Right cardiac atrium (tissue), 5 donors: ENCODE results near the gene MACROD1. TPM values are rescaled to one million over a fixed set of nuclear protein-coding genes. Genes with fewer than 3 reads are reported as not detected.
A peak's percentile ranks its signal among the peaks of the same experiment; 100 is the strongest.
"Not testable (repeated sequence)": the region's sequence is repeated elsewhere in the genome, so short reads cannot be mapped to it uniquely, and the experiment has no call there.

Experiments
- ATAC-seq, 2 donors: fragments of 200-7000 bp; cut with Tn5 transposase; one replicate each; pipeline versions ENCODE4 v1.8.0 to v1.9.1; 2020; ENCODE audit warnings: moderate library complexity in 2 of 2, mild to moderate bottlenecking in 1 of 2
- DNase-seq, 3 donors: peaks; one replicate each; pipeline ENCODE4 v3.0.0-alpha.2; 2020
- H3K27ac ChIP-seq: one replicate; pipeline ENCODE4 v1.5.1; 2013; ENCODE audit warnings: mild to moderate bottlenecking, low read length, control low read depth, moderate library complexity
- H3K27me3 ChIP-seq: one replicate; pipeline ENCODE4 v1.6.1; 2013; ENCODE audit not compliant: control insufficient read depth, insufficient read depth
- H3K4me1 ChIP-seq: one replicate; pipeline ENCODE4 v1.6.1; 2013; ENCODE audit warnings: low read length; ENCODE audit not compliant: control insufficient read depth, insufficient read depth
- H3K4me3 ChIP-seq: one replicate; pipeline ENCODE4 v1.5.1; 2013; ENCODE audit warnings: low read length, control low read depth
- H3K9me3 ChIP-seq: one replicate; pipeline ENCODE4 v1.6.1; 2013; ENCODE audit warnings: low read length; ENCODE audit not compliant: control insufficient read depth
- WGBS: extraction: QIAGEN DNeasy Blood & Tissue Kit; methylation state at CpG from one replicate; pipeline ENCODE4 v1.1.7; 2013; 5-methylcytosine and 5-hydroxymethylcytosine counted together
- intact Hi-C, 4 donors: fragments of 100-400 bp; cut with DNase I; formaldehyde crosslinking; loops; one replicate each; pipeline versions ENCODE4 v1.11.0 to v1.14.0; 2022 to 2023
- polyA plus RNA-seq: library from polyadenylated mRNA; stranded (reverse); fragments of 200-250 nt; gene quantifications from one replicate; pipeline ENCODE4 v1.2.3, GENCODE V29; 2013
- total RNA-seq, 4 donors: library from RNA; stranded (reverse); fragmentation: NEBNext Ultra II Directional; extraction: Animal tissue kit (Norgen Biotek cat#: 25700); gene quantifications; one replicate each; pipeline ENCODE4 v1.2.1, GENCODE V29; 2021
- donor health status: healthy with polysubstance abuse.
- donor health status: DM: no; HTN: yes; CAD: no.
- donor health status: DM: no; HTN: no; CAD: no.
- donor health status: DM: no; HTN: yes; CAD: no; lungs with severe emphysema.
- donor health status: DM: yes; HTN: yes; CAD: no.

Gene MACROD1
- total and polyA plus RNA-seq, 5 donors = 40.4 to 63.8 (median 60.2) TPM

DNA sequence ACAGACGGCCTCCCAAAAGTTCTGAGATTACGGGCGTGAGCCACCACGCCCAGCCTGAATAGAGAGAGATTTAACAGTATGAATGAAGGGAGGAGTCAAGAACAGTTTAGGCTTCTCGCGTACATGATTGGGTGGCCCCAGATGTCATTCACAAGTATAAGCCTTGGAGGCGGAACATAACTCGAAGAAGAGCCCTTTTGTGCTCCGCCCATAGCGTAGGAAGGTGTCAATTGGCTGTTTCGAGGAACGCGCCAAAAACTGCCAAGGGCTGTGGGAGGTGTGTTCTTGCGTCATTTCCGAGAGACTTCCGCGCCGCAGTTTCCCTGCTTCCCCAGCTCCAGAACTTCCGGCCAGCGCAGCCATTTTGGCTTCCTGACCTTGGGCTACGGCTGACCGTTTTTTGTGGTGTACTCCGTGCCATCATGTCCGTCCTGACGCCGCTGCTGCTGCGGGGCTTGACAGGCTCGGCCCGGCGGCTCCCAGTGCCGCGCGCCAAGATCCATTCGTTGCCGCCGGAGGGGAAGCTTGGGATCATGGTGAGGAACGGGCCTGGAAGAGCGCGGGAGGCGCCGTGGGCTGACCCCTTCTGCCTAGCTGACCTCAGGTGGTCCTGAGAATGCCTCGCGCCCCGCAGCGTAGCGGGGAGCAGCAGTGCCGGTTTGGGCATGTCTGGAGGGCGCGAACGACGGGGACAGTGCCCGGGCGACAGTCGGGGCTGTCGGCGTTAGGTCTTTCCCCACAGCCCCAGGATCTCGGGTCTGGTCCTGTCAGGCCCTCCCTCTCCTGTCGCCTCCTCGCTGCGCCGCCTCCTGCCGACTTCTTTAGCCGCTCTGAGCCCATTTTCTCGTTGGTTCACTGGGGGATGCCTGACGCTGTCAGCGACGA, 191.4 kb downstream of the MACROD1 start, which contains the start of gene COX8A:
Gene COX8A (plus strand): TSS at position 362 of the 885 bp plus-strand sequence. CDS start 61 bp downstream, at position 423.
- Histone ChIP-seq H3K9me3 (no peaks in the 10 kb centered on the region), H3K4me1 (no peaks in the 10 kb centered on the region), H3K4me3 (peak within 1 kb of the TSS; percentile 75), H3K27ac (peak within 1 kb of the TSS; percentile 98), H3K27me3 (no peaks in the 10 kb centered on the region)
- DNase-seq (peak; percentile 97 to 98 (median 97)), ATAC-seq (peak; percentile 97)
- intact Hi-C loops = no loop called here
- WGBS = under 1% methylated on average over 67 of the region's 67 CpGs

DNA sequence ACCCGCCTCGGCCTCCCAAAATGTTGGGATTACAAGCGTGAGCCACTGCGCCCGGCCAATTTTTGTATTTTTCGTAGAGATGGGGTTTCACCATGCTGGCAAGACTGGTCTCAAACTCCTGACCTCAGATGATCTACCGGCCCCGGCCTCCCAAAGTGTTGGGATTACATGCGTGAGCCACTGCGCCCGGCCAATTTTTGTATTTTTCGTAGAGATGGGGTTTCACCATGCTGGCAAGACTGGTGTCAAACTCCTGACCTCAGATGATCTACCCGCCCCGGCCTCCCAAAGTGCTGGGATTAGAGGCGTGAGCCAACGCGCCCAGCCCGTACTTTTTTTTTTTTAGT, 192.0 kb downstream of the MACROD1 start:
- H3K4me1 ChIP-seq, DNase-seq, H3K27me3 ChIP-seq, H3K4me3 ChIP-seq, ATAC-seq, H3K9me3 ChIP-seq, H3K27ac ChIP-seq, intact Hi-C loops: not testable (repeated sequence)
- 67% methylated on average over 18 of the region's 18 CpGs for WGBS

DNA sequence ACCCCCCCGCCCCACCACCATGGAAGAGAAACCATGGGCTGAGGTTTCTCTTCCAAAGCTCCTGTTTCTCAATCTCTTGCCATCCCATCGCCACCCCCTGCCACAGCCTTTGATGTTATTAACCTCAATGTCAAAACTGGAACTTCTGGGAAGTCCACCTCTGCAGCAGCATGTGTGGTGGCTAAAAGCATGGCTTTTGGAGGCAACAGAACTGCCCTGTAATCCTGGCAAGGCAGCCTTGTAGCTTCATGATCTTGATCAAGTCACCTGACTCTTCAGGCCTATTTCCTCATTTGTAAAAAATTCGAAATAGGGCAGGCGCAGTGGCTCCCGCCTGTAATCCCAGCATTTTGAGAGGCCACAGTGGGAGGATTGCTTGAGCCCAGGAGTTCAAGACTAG, 195.0 kb downstream of the MACROD1 start:
- H3K4me3 ChIP-seq = no peak overlapping the region
- no peak for ATAC-seq
- no peaks in the 10 kb centered on the region for H3K27me3 ChIP-seq
- H3K27ac ChIP-seq = no peak overlapping the region
- no peak for DNase-seq
- WGBS = 65% methylated on average over 5 of the region's 5 CpGs
- H3K9me3 ChIP-seq = no peaks in the 10 kb centered on the region
- no peaks in the 10 kb centered on the region for H3K4me1 ChIP-seq
- intact Hi-C loops = no loop called here

DNA sequence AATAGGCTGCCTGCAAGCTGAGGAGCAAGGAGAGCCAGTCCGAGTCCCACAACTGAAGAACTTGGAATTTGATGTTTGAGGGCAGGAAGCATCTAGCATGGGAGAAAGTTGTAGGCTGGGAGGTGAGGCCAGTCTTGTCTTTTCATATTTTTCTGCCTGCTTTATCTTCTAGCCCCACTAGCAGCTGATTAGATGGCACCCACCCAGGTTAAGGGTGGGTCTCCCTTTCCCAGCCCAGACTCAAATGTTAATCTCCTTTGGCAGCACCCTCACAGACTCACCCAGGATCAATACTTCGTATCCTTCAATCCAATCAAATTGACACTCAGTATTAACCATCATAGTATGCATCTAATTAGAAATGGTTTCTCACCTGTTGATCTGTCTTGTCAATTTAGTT, 196.5 kb downstream of the MACROD1 start:
- no peak overlapping the region for H3K27ac ChIP-seq
- 84% methylated on average over 2 of the region's 2 CpGs for WGBS
- H3K9me3 ChIP-seq = no peaks in the 10 kb centered on the region
- ATAC-seq (no peak), DNase-seq (no peak)
- no peaks in the 10 kb centered on the region for H3K27me3 ChIP-seq
- no peaks in the 10 kb centered on the region for H3K4me1 ChIP-seq
- H3K4me3 ChIP-seq = no peak overlapping the region
- intact Hi-C loops = no loop called here

DNA sequence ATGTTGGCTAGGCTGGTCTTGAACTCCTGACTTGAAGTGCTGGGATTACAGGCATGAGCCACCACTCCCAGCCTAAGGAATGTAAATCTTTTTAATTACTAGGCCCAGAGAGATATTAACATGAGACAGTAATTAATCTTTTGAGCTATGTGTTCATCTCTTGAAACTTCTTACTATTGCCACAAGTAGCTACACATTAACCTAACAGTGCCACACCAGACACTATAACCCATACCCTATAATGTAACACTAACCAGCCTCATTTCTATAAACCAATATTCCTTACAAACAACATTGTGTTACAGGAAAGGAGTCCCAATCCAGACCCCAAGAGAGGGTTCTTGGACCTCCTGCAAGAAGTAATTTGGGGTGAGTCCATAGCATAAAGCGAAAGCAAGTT, 199.5 kb downstream of the MACROD1 start:
- H3K4me1 ChIP-seq = no peaks in the 10 kb centered on the region
- no peak for ATAC-seq
- DNase-seq = no peak
- no peak overlapping the region for H3K27ac ChIP-seq
- no peak overlapping the region for H3K4me3 ChIP-seq
- intact Hi-C loops = no loop called here
- no peaks in the 10 kb centered on the region for H3K9me3 ChIP-seq
- H3K27me3 ChIP-seq = no peaks in the 10 kb centered on the region
- 100% methylated on average over 1 of the region's 1 CpG for WGBS

DNA sequence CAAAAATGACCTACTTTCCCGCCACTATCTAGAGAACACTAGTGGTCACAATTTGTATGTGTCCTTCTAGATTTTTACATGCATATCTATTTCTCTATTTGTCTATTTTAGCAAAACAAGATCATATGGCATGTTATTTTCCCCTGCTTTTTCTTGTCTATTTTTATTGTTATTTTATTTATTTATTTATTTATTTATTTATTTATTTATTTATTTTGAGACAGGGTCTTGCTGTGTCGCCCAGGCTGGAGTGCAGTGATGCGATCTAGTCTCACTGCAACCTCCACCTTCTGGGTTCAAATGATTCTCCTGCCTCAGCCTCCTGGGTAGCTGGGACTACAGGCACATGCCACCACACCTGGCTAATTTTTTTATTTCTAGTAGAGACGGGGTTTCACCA, 202.0 kb downstream of the MACROD1 start:
- H3K27ac ChIP-seq, H3K9me3 ChIP-seq, H3K4me3 ChIP-seq, intact Hi-C loops, H3K27me3 ChIP-seq, H3K4me1 ChIP-seq, DNase-seq, ATAC-seq: not testable (repeated sequence)
- WGBS = 91% methylated on average over 4 of the region's 4 CpGs

DNA sequence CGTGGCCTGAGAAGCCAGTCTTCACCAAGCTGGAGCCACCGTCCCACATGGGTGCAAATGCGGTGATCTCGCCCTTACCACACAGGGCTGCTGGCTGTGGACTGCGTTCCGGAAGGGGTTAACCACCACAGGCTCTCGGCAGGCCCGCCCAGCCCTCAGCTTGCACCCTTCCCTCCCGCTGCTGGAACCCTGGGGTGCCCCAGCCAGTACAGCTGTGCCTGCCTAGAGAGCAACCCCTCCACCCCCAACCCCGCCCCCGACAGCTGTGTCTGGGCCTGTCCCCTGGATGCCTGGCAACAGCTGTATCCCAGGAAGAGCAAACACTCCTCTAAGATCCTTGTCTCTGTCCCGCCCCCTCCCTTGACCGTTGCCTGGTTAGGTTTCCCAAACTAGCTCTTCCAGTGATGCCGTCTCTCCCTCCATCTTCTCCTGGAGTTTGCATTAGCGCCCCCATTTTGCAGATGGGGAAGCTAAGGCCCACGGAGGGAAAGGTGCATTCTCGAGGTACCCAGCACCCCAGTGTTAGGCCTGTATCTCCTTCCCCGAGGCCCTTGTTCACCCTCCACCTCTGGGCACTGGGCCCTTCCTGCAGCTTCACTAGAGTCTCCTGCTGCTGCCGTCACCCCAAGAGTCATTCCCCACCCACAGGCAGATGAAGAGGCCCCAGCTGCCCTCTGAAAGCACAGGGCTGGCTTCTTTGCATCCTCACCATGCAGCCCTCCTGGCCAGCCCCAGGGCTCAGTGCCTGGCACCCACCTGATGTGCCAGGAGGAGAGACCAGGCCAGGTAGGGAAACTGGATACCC, 204.1 kb downstream of the MACROD1 start:
- Histone ChIP-seq H3K4me1 (no peaks in the 10 kb centered on the region), H3K27me3 (no peaks in the 10 kb centered on the region), H3K27ac (no peak overlapping the region), H3K9me3 (no peaks in the 10 kb centered on the region), H3K4me3 (no peak overlapping the region)
- intact Hi-C loops = no loop called here
- DNase-seq = peak in 1 of 3 donors; percentile 42
- 33% methylated on average over 19 of the region's 19 CpGs for WGBS
- ATAC-seq = peak; percentile 37 to 48

DNA sequence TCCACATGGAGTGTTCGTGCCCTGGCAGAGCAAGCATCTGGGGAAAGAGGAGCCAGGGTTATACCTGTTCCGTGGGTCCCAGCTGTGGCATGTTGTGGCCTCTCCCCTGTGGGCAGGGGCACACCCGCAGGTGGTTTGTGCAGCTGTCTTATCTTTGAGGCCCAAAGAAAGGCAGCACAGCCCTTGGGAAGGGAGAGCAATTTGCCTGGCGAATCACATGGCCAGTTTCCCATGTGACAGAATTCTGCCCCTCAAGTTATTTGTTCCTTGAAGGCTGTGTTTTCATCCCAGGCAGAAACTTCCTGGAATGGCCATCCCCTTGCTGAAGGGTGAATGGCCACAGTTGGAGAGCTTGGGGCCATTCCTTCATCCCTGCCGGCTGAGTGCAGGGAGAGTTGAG, 207.9 kb downstream of the MACROD1 start:
- Histone ChIP-seq H3K4me1 (no peaks in the 10 kb centered on the region), H3K27ac (no peak overlapping the region), H3K9me3 (no peaks in the 10 kb centered on the region), H3K4me3 (no peak overlapping the region), H3K27me3 (no peaks in the 10 kb centered on the region)
- DNase-seq (no peak), ATAC-seq (no peak)
- intact Hi-C loops = no loop called here
- WGBS = 90% methylated on average over 5 of the region's 5 CpGs

DNA sequence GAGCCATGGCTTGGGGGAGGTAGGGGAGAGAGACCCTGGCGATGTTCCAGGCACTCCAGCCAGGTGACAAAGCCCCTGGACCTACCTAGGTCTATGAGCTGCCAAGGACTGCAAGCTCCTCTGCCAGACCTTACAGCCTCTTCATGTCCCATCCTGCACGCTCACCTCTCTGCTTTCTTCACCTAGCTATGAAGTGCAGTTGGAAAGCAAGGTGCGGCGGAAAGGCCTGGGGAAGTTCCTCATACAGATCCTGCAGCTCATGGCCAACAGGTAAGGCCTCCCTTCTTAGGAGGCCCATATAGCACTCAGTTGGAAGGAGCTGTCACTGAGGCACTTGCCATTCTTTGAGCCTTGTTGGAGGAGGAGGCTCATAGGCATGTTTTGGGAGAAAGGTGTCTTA, 213.3 kb downstream of the MACROD1 start:
- WGBS = 99% methylated on average over 4 of the region's 4 CpGs
- no peak overlapping the region for H3K27ac ChIP-seq
- intact Hi-C loops = no loop called here
- no peaks in the 10 kb centered on the region for H3K4me1 ChIP-seq
- no peak overlapping the region for H3K4me3 ChIP-seq
- DNase-seq (no peak), ATAC-seq (no peak)
- H3K27me3 ChIP-seq = no peaks in the 10 kb centered on the region
- H3K9me3 ChIP-seq = no peaks in the 10 kb centered on the region

DNA sequence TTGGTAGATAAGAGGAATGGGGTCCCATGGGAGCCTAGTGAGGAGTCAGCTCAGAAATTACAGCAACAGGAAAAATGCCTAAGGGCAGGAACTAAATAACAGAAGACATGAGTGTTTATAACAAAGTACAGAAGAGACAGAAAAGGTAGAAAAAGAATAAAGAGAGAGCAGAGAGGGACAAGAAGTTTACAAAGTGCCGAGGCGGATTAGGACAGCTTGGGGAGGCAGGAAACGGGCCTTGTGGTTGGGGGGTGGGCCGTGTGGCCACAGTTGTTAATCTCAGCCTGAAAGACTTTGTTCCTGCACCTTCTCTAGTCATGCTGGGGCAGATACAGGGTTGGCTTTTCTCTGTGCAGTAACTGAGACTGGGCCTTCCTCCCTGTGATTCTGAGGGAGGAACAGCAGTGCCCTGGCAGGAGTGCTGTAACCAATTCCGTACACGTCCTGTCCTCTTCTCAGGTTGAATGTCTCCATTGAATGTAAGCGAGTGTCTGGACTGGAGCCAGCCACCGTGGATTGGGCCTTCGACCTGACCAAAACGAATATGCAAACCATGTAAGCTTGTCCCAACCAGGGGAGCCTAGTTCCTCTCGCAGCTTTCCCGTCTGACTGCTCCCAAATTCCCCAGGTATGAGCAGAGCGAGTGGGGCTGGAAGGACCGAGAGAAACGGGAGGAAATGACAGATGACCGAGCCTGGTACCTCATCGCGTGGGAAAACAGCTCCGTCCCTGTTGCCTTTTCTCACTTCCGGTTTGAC, 214.0 kb downstream of the MACROD1 start:
- Histone ChIP-seq H3K27ac (no peak overlapping the region), H3K4me1 (no peaks in the 10 kb centered on the region), H3K27me3 (no peaks in the 10 kb centered on the region), H3K4me3 (no peak overlapping the region), H3K9me3 (no peaks in the 10 kb centered on the region)
- WGBS = 79% methylated on average over 20 of the region's 20 CpGs
- intact Hi-C loops = no loop called here
- ATAC-seq = no peak
- DNase-seq = no peak
